Measurements from ENCODE around the gene DBF4B. TPM values are rescaled to one million over a fixed set of nuclear protein-coding genes. Genes with fewer than 3 reads are reported as not detected.

Gene DBF4B
- total RNA-seq, 1 experiment from 2014 or later = 24.7 TPM

- H3K4me1 ChIP-seq (ENCODE audit: insufficient read depth, low read length) = no peaks in the 10 kb centered on the region; the same call in 1 of the 2 replicates
- H4K8ac ChIP-seq (replicated peaks; ENCODE audit: insufficient read length, low read depth, low read length) = no peak overlapping the region
- no peaks in the 10 kb centered on the region for H3K23me2 ChIP-seq (ENCODE audit: insufficient read length, low read depth, low read length, poor library complexity, severe bottlenecking)
- Mint-ChIP-seq H3K9me3 (no peaks in the 10 kb centered on the region), H3K4me3 (no peak overlapping the region), H3K27ac (peak overlapping the region; percentile 31 to 82 (median 61); a peak in 3 of 7 replicates), H3K27me3 (ENCODE audit: low read depth) (no peaks in the 10 kb centered on the region), H3K36me3 (ENCODE audit: insufficient read depth in 1 of 3, low read depth in 3 of 3) (peaks cover 13 to 73% (median 68%) of the 10 kb centered on the region in 3 experiments; a peak in 6 of 7 replicates), H3K4me1 (peaks cover 9 to 19% of the 10 kb centered on the region in 2 experiments)
- no peaks in the 10 kb centered on the region for H3K9me3 ChIP-seq (ENCODE audit: control insufficient read depth, low read depth, low read length)
- TF ChIP-seq CTCF (conservative IDR thresholded peaks at IDR 0.05) = no peak
- no peak overlapping the region for H2BK5ac ChIP-seq (ENCODE audit: insufficient read length, low read length)
- H2BK20ac ChIP-seq (ENCODE audit: low read depth, low read length, poor library complexity, severe bottlenecking) = no peak overlapping the region
- H4K91ac ChIP-seq (ENCODE audit: insufficient read length, low read depth, low read length) = no peak overlapping the region
- H2BK120ac ChIP-seq (ENCODE audit: low read depth, low read length, poor library complexity, severe bottlenecking) = no peak overlapping the region
- no peaks in the 10 kb centered on the region for H4K20me1 ChIP-seq (ENCODE audit: control insufficient read depth, insufficient read depth, insufficient read length)
- no peak overlapping the region for H3K9ac ChIP-seq (ENCODE audit: extremely low read depth, insufficient read length, low read length)
- no peaks in the 10 kb centered on the region for H3K79me2 ChIP-seq (ENCODE audit: insufficient read depth, low read length)
- H3K79me1 ChIP-seq (ENCODE audit: insufficient read depth, low read depth, low read length, poor library complexity, severe bottlenecking) = no peaks in the 10 kb centered on the region
- H2AFZ ChIP-seq (ENCODE audit: low read length) = no peak overlapping the region
- no peak overlapping the region for H3K23ac ChIP-seq (ENCODE audit: insufficient read length, low read depth, low read length)
- no peak overlapping the region for H3T11ph ChIP-seq (ENCODE audit: low read length)
- H3K27ac ChIP-seq (ENCODE audit: insufficient read length, low read depth, low read length) = no peak overlapping the region
- no peak overlapping the region for H3K4ac ChIP-seq (ENCODE audit: low read depth, low read length)
- DNase-seq = no peak
- no peak overlapping the region for H3K56ac ChIP-seq (ENCODE audit: insufficient read length, low read depth, low read length)
- H3K4me2 ChIP-seq (ENCODE audit: insufficient read depth, insufficient read length, low read length) = no peak overlapping the region
- no peak overlapping the region for H3K18ac ChIP-seq (ENCODE audit: insufficient read length, low read depth, low read length)
- H2BK15ac ChIP-seq (ENCODE audit: low read depth, low read length) = no peak overlapping the region
- H2BK12ac ChIP-seq (ENCODE audit: insufficient read length, low read depth, low read length) = no peak overlapping the region
- no peak overlapping the region for H3K14ac ChIP-seq (ENCODE audit: insufficient read depth, low read length)
- no CpG with 5 or more reads among the region's 3 CpGs for WGBS (ENCODE audit: extremely low coverage, insufficient read length, low lambda C conversion rate)
- H2AK5ac ChIP-seq (ENCODE audit: insufficient read length, low read length) = no peak overlapping the region
- H3K27me3 ChIP-seq (ENCODE audit: insufficient read depth, low read length) = no peaks in the 10 kb centered on the region
- no peak overlapping the region for H4K5ac ChIP-seq (ENCODE audit: insufficient read length, low read depth, low read length)
Observed at GRCh38 chr17:44738214-44738906, 29.9 kb downstream of the DBF4B start.

Measured in H9 (cell line).